AG10803 (cell line): Measurements from ENCODE around the gene PRR12.

Source experiments
- DNase-seq: peaks from one replicate; pipeline ENCODE4 v3.0.0; 2010; ENCODE audit warnings: low read depth
- H3K4me3 ChIP-seq: 2 replicates; pipeline ENCODE4 v1.5.1; 2011; ENCODE audit warnings: mild to moderate bottlenecking, low read length, control low read depth
- CTCF ChIP-seq: conservative IDR thresholded peaks from 2 replicates; pipeline ENCODE4 v1.5.1; 2011; ENCODE audit warnings: mild to moderate bottlenecking, low read length, control low read depth, inconsistent platforms

Gene PRR12

GRCh38 chr19:49665351-49666119 is 74.6 kb downstream of the PRR12 start, which contains the start of the genes BCL2L12 and IRF3:
TSS of gene BCL2L12 (plus strand) at chr19:49665933. CDS start at chr19:49666693, 760 bp downstream.
TSS of gene IRF3 (minus strand) at chr19:49665857. CDS start at chr19:49664838, 1,019 bp downstream.
- no peak for TF ChIP-seq CTCF
- peak within 1 kb of the TSS; percentile 95 for H3K4me3 ChIP-seq
- peak; percentile 94 for DNase-seq

DNA sequence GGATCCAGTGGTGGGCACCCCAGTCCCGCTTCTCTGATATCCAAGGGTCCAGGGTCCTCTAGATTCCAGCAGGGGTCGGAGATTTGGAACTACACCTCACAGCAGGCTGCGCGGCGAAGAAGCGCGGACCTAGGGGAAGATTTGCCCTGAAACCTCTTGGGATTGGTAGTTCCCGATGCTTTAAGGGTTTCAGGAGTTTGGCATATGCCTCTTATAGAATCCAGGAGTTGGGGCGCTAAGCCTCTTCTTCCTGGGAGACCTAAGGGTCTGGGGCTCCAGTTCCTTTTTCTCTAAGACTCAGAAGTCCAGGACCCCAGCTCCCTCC is 75.1 kb downstream of the PRR12 start:
- no peak for DNase-seq
- TF ChIP-seq CTCF: no peak; the same call in 1 of the 2 replicates
- peak overlapping the region; percentile 95 for H3K4me3 ChIP-seq

DNA sequence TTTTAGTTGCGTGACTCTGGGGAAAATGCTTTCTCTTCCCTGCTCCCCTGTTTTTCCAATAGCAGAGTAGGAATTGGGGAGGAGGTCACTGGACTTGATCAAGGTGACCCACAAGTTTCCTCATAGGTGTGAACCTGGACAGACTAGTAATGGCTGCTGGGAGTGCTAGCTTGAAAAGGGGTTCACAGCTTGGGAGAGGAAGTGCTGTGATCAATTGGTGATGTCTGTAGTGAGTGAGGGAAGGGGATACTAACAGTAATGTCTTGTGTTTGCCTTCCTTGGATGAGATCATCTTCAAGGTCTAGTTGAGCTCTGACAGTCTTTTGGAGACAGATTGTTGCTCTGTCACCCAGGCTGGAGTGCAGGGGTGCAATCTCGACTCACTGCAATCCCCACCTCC is 76.5 kb downstream of the PRR12 start:
- no peak for TF ChIP-seq CTCF
- no peak overlapping the region for H3K4me3 ChIP-seq

DNA sequence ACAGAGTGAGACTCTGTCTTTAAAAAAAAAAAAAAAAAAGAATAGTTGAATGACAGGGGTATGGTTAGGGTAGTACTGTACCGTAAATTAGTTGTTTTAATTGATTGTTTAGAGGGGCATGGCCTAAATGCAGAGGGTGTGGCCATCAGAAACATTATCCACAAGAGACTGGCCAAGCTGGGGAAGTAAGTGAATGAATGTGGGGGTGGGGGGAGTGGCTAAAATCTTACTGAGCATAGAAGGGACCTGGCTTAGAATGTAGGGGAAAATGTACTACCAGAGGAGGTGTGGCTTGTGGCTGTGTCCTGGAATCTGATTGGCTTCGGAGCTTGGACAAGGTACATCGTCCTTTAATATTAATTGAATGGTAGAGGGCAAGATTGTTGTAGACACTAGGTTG is 78.5 kb downstream of the PRR12 start:
- no peak for TF ChIP-seq CTCF
- DNase-seq: no peak
- H3K4me3 ChIP-seq: no peak overlapping the region

More for the DNA sequence above, 76.5 kb downstream of the PRR12 start:
- DNase-seq: no peak

DNA sequence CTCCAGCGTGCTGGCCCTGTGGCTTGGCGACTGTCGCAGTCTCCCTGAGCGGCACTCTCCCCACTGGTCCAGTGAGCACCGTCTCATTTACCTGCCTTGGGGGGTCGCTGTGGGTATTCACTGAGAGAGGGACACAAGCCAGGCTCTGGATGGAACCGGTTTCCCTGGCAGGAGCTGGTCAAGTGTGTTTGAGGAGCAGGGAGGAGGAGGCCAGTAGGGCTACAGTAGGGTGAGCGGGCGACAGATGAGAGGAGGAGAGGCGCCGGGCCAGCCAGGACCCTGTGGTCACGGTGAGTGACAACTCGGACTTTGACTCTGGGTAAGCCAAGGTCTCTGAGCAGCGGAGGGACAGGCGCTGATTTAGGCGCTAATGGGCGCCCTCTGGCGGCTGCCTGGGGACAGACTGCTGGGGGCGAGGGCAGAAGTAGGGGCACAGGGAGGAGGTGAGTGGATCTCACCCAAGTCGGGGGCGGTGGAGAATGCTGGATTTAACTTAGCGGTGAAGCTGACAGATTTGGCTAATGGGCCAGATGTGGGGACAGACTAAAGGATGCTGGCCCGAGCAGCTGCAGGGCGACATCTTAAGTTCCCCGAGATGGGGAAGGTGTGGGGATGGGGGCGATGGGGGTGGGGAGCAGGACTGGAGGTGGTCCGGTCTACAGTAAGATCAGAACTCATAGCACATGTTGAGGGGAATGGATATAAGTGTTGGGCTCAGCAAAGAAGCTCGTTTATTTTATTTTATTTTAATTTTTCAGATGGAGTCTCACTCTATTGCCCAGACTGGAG is 81.3 kb downstream of the PRR12 start:
- no peak overlapping the region for H3K4me3 ChIP-seq
- TF ChIP-seq CTCF: peak; percentile 91
- DNase-seq: peak; percentile 56
